K562 (cell line): ENCODE results near the gene MTOR. TPM values are rescaled to one million over a fixed set of nuclear protein-coding genes. Genes with fewer than 3 reads are reported as not detected.

Source experiments
- CTBP1 ChIP-seq: fragments of 450-650 bp; IDR thresholded peaks from 2 replicates; pipeline ENCODE4 v1.6.1; 2016; ENCODE audit warnings: borderline replicate concordance
- ELF2 ChIP-seq: fragments of 250-450 bp; sonication (Bioruptor Pico); IDR thresholded peaks from 2 replicates; pipeline ENCODE4 v1.5.0; 2021; ENCODE audit warnings: mild to moderate bottlenecking
- HMG20B ChIP-seq: fragments of 250-450 bp; sonication (Bioruptor Pico); IDR thresholded peaks from 2 replicates; pipeline ENCODE4 v1.5.0; 2021; ENCODE audit warnings: mild to moderate bottlenecking
- MEIS2 ChIP-seq: fragments of 450-650 bp; IDR thresholded peaks from 2 replicates; pipeline ENCODE4 v1.6.1; 2014; ENCODE audit warnings: mild to moderate bottlenecking; ENCODE audit not compliant: partially characterized antibody
- NEUROD1 ChIP-seq: fragments of 150-350 bp; IDR thresholded peaks from 2 replicates; pipeline ENCODE4 v1.6.1; 2014; ENCODE audit warnings: borderline replicate concordance, low read length, low read depth; ENCODE audit not compliant: partially characterized antibody
- NFIX ChIP-seq: fragments of 250-450 bp; sonication (Bioruptor Pico); IDR thresholded peaks from 2 replicates; pipeline ENCODE4 v1.4.0; 2020; ENCODE audit warnings: low read depth, mild to moderate bottlenecking, moderate library complexity
- POU5F1 ChIP-seq: fragments of 150-350 bp; IDR thresholded peaks from 2 replicates; pipeline ENCODE4 v1.6.1; 2014; ENCODE audit warnings: borderline replicate concordance, low read length, low read depth, mild to moderate bottlenecking; ENCODE audit not compliant: partially characterized antibody
- SMAD2 ChIP-seq: fragments of 150-350 bp; IDR thresholded peaks from 2 replicates; pipeline ENCODE4 v1.6.1; 2014; ENCODE audit warnings: low read depth, mild to moderate bottlenecking, low read length
- TCF3 ChIP-seq: sonication (generic); formaldehyde crosslinking; IDR thresholded peaks from 2 replicates; pipeline ENCODE4 v1.4.0; 2020; ENCODE audit warnings: mild to moderate bottlenecking, missing genetic modification reagents
- ZBED1 ChIP-seq: IDR thresholded peaks from 2 replicates; pipeline ENCODE4 v1.6.1; 2014
- ZNF695 ChIP-seq: fragments of 450-650 bp; formaldehyde crosslinking; IDR thresholded peaks from 2 replicates; pipeline ENCODE4 v1.4.0; 2020; ENCODE audit warnings: mild to moderate bottlenecking, moderate library complexity
- ZNF764 ChIP-seq: fragments of 250-450 bp; sonication (Bioruptor Pico); IDR thresholded peaks from 2 replicates; pipeline ENCODE4 v1.4.0; 2020; ENCODE audit warnings: low read depth, mild to moderate bottlenecking, moderate library complexity
- polyA plus RNA-seq, 8 experiments: library from polyadenylated mRNA; depleted of rRNA in 4 of 8; stranded (reverse) in 5 of 8; unstranded in 3 of 8; fragments of >200 nt; fragmentation: Nextera tagmentation in 2 of 8; fragmentation: Illumina TruSeq in 1 of 8; extraction: Ambion mirVana in 2 of 8; extraction: Trizol in 1 of 8; gene quantifications; 2 replicates each; pipeline versions ENCODE4 v1.2.1 to v1.2.3, GENCODE V29; 2011 to 2014; ENCODE audit warnings: inconsistent platforms in 1 of 8, missing spikeins in 1 of 8
- total RNA-seq, 7 experiments: library from RNA; depleted of rRNA in 6 of 7; stranded (reverse); fragments of >200 nt in 6 of 7; fragmentation: Illumina TruSeq in 2 of 7; extraction: Trizol in 2 of 7; gene quantifications; 2 replicates each; pipeline versions ENCODE4 v1.2.1 to v1.2.3, GENCODE V29; 2011 to 2021; ENCODE audit warnings: low replicate concordance in 1 of 7
- TF ChIP-seq, protein P1 (sequence below): fragments of 450-650 bp; conservative IDR thresholded peaks from 2 replicates; pipeline ENCODE4 v1.6.1; 2016; ENCODE audit warnings: missing genetic modification characterization, low read depth, mild to moderate bottlenecking, missing compliant biosample characterization, moderate library complexity
- TF ChIP-seq, protein P2 (sequence below): fragments of 450-650 bp; formaldehyde crosslinking; conservative IDR thresholded peaks from 2 replicates; pipeline ENCODE4 v1.4.0; 2022; ENCODE audit warnings: mild to moderate bottlenecking, missing genetic modification characterization
- TF ChIP-seq, protein P3 (sequence below), 2 experiments: IDR thresholded peaks; 2 replicates each; pipeline ENCODE4 v1.6.1; 2012; ENCODE audit warnings: improper control_type of control experiment in 2 of 2, low read depth in 2 of 2, low read length in 2 of 2, borderline replicate concordance in 1 of 2
- TF ChIP-seq, protein P4 (sequence below), 2 experiments: IDR thresholded peaks; 2 replicates each; pipeline ENCODE4 v1.6.1; 2011; ENCODE audit warnings: borderline replicate concordance in 1 of 2, control low read depth in 1 of 2, low read depth in 1 of 2, low read length in 1 of 2, mild to moderate bottlenecking in 1 of 2, mixed read lengths in 1 of 2, moderate library complexity in 1 of 2; ENCODE audit not compliant: insufficient read depth in 1 of 2, insufficient read length in 1 of 2, poor library complexity in 1 of 2, severe bottlenecking in 1 of 2; ENCODE audit errors: extremely low read depth in 1 of 2
- TF ChIP-seq, protein P5 (sequence below): fragments of 450-650 bp; formaldehyde crosslinking; IDR thresholded peaks from 2 replicates; pipeline ENCODE4 v1.4.0; 2020; ENCODE audit warnings: mild to moderate bottlenecking, moderate library complexity

Gene MTOR
- total and polyA plus RNA-seq, 9 of the 15 experiments (the other 6 are each of a cell fraction or from before 2014, with no cell fraction given): 11.4 to 71.4 (median 52.2) TPM

DNA sequence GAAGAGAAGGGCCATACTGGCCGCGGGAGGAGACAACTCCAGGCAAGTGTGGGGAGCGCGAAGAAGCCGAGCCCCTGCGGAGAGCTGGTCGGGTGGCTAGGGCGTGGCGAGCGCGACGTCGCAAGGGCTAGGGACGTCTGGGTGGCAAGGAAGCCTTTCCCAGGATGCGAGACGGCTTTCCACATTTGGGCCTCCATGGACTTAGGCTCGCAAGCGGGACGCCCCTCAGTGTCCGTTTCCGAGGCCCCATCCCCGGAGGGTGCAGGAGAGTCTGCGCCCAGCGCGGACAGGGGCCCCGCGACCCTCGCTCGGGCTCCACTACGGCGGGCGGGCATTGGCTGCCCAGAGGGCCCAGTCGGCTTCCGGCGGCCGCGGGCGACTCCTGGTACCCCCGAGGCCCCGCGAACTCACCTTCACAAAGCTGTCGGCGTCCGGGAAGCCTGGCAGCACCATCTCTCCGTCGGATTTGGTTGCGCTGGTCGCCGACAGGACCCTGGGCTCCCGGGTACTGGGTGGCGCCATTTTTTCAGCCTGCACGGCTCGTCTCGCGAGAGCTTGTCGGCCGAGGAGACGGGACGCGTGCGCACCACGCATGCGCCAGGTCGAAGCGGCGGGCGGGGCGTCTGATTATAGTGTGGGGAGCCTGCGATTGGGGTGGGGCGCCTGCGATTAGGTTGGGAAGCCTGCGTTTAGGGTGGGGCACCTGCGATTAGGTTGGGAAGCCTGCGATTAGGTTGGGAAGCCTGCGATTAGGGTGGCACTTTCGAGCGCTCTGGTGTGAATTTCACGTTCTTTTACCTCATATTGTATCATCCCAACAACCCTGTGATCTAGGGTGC, 162.8 kb downstream of the MTOR start, which contains the start of gene EXOSC10 (continued):
- TF ChIP-seq ZNF695 (CRISPR knock-in tag): peak; percentile 64; the same call in 1 of the 2 replicates
- TF ChIP-seq NEUROD1: peak; percentile 64
- TF ChIP-seq, protein P1, sequence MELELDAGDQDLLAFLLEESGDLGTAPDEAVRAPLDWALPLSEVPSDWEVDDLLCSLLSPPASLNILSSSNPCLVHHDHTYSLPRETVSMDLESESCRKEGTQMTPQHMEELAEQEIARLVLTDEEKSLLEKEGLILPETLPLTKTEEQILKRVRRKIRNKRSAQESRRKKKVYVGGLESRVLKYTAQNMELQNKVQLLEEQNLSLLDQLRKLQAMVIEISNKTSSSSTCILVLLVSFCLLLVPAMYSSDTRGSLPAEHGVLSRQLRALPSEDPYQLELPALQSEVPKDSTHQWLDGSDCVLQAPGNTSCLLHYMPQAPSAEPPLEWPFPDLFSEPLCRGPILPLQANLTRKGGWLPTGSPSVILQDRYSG (tag): no peak
- TF ChIP-seq CTBP1: peak; percentile 40; the same call in 1 of the 2 replicates
- TF ChIP-seq HMG20B (CRISPR knock-in tag): no peak
- no peak for TF ChIP-seq NFIX (CRISPR knock-in tag)
- TF ChIP-seq TCF3 (CRISPR knock-in tag): peak; percentile 13; the same call in 1 of the 2 replicates
- TF ChIP-seq, protein P2, sequence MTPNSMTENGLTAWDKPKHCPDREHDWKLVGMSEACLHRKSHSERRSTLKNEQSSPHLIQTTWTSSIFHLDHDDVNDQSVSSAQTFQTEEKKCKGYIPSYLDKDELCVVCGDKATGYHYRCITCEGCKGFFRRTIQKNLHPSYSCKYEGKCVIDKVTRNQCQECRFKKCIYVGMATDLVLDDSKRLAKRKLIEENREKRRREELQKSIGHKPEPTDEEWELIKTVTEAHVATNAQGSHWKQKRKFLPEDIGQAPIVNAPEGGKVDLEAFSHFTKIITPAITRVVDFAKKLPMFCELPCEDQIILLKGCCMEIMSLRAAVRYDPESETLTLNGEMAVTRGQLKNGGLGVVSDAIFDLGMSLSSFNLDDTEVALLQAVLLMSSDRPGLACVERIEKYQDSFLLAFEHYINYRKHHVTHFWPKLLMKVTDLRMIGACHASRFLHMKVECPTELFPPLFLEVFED (CRISPR knock-in tag): 0 out of 2 replicates have a peak, but pooled peaks have one; percentile 72
- TF ChIP-seq POU5F1: no peak
- peak; percentile 87 for TF ChIP-seq ZBED1
- peak; percentile 87 for TF ChIP-seq MEIS2
- TF ChIP-seq, protein P3, sequence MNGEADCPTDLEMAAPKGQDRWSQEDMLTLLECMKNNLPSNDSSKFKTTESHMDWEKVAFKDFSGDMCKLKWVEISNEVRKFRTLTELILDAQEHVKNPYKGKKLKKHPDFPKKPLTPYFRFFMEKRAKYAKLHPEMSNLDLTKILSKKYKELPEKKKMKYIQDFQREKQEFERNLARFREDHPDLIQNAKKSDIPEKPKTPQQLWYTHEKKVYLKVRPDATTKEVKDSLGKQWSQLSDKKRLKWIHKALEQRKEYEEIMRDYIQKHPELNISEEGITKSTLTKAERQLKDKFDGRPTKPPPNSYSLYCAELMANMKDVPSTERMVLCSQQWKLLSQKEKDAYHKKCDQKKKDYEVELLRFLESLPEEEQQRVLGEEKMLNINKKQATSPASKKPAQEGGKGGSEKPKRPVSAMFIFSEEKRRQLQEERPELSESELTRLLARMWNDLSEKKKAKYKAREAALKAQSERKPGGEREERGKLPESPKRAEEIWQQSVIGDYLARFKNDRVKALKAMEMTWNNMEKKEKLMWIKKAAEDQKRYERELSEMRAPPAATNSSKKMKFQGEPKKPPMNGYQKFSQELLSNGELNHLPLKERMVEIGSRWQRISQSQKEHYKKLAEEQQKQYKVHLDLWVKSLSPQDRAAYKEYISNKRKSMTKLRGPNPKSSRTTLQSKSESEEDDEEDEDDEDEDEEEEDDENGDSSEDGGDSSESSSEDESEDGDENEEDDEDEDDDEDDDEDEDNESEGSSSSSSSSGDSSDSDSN (IDR thresholded peaks at IDR 0.05; ENCODE audit: borderline replicate concordance in 1 of 2, low read depth in 2 of 2, low read length in 2 of 2): peak; percentile 27 to 72; a peak in 2 of 4 replicates
- TF ChIP-seq, protein P4, sequence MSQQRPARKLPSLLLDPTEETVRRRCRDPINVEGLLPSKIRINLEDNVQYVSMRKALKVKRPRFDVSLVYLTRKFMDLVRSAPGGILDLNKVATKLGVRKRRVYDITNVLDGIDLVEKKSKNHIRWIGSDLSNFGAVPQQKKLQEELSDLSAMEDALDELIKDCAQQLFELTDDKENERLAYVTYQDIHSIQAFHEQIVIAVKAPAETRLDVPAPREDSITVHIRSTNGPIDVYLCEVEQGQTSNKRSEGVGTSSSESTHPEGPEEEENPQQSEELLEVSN (IDR thresholded peaks at IDR 0.05; ENCODE audit: borderline replicate concordance in 1 of 2, extremely low read depth in 1 of 2, insufficient read depth in 1 of 2, insufficient read length in 1 of 2, low read depth in 1 of 2, low read length in 1 of 2, poor library complexity in 1 of 2, severe bottlenecking in 1 of 2): peak; percentile 56 to 68
- TF ChIP-seq, protein P5, sequence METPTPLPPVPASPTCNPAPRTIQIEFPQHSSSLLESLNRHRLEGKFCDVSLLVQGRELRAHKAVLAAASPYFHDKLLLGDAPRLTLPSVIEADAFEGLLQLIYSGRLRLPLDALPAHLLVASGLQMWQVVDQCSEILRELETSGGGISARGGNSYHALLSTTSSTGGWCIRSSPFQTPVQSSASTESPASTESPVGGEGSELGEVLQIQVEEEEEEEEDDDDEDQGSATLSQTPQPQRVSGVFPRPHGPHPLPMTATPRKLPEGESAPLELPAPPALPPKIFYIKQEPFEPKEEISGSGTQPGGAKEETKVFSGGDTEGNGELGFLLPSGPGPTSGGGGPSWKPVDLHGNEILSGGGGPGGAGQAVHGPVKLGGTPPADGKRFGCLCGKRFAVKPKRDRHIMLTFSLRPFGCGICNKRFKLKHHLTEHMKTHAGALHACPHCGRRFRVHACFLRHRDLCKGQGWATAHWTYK (CRISPR knock-in tag): peak; percentile 70; the same call in 1 of the 2 replicates
- TF ChIP-seq ZNF764 (CRISPR knock-in tag): no peak
- no peak for TF ChIP-seq ELF2 (CRISPR knock-in tag)
- TF ChIP-seq SMAD2: no peak
